Fibroblast of lung (primary cell): ENCODE measurements around the gene TRAPPC2L. TPM values are rescaled to one million over a fixed set of nuclear protein-coding genes. Genes with fewer than 3 reads are reported as not detected.

Experiments used
- DNase-seq, 2 donors: peaks; one replicate each; pipeline versions ENCODE4 v3.0.0 to v3.0.0-alpha.2; 2010; ENCODE audit warnings: low read depth in 2 of 2
- H2AFZ ChIP-seq: 2 replicates; pipeline ENCODE4 v1.5.1; 2012; ENCODE audit warnings: low read length, control low read depth, inconsistent platforms
- H3K27ac ChIP-seq: 2 replicates; pipeline ENCODE4 v1.5.1; 2011; ENCODE audit warnings: low read length, control low read depth; ENCODE audit not compliant: insufficient read depth
- H3K27me3 ChIP-seq: 2 replicates; pipeline ENCODE4 v1.5.1; 2011; ENCODE audit warnings: mild to moderate bottlenecking, low read length; ENCODE audit not compliant: control insufficient read depth, insufficient read depth
- H3K36me3 ChIP-seq: 2 replicates; pipeline ENCODE4 v1.5.1; 2011; ENCODE audit warnings: low read length; ENCODE audit not compliant: control insufficient read depth, insufficient read depth
- H3K4me1 ChIP-seq: 2 replicates; pipeline ENCODE4 v1.5.1; 2011; ENCODE audit warnings: low read length; ENCODE audit not compliant: control insufficient read depth, insufficient read depth; ENCODE audit errors: extremely low read depth
- H3K4me2 ChIP-seq: 2 replicates; pipeline ENCODE4 v1.5.1; 2011; ENCODE audit warnings: low read length, control low read depth; ENCODE audit not compliant: insufficient read depth; ENCODE audit errors: extremely low read depth
- H3K4me3 ChIP-seq, 4 experiments: fragments of 200-600 bp in 1 of 4; sonication (generic) in 1 of 4; replicated peaks in 1 of 4; 2 replicates each; pipeline ENCODE4 v1.5.1; 2011 to 2016; ENCODE audit warnings: low read length in 4 of 4, low read depth in 3 of 4, mild to moderate bottlenecking in 3 of 4, control low read depth in 2 of 4, inconsistent platforms in 1 of 4, mixed read lengths in 1 of 4; ENCODE audit not compliant: insufficient read depth in 1 of 4; ENCODE audit errors: control extremely low read depth in 1 of 4
- H3K79me2 ChIP-seq: 2 replicates; pipeline ENCODE4 v1.5.1; 2012; ENCODE audit warnings: mild to moderate bottlenecking, low read length, inconsistent platforms; ENCODE audit not compliant: control insufficient read depth, insufficient read depth
- H3K9ac ChIP-seq: 2 replicates; pipeline ENCODE4 v1.5.1; 2011; ENCODE audit warnings: mild to moderate bottlenecking, low read length, control low read depth; ENCODE audit not compliant: insufficient read depth
- H3K9me3 ChIP-seq: 2 replicates; pipeline ENCODE4 v1.5.1; 2012; ENCODE audit warnings: low read depth, low read length; ENCODE audit not compliant: control insufficient read depth, insufficient read depth
- H4K20me1 ChIP-seq: 2 replicates; pipeline ENCODE4 v1.5.1; 2011; ENCODE audit warnings: low read length; ENCODE audit not compliant: control insufficient read depth, insufficient read depth; ENCODE audit errors: extremely low read depth
- EZH2 ChIP-seq: IDR thresholded peaks from 2 replicates; pipeline ENCODE4 v1.5.1; 2012; ENCODE audit warnings: low read length, control low read depth, mild to moderate bottlenecking; ENCODE audit errors: missing control alignments
- polyA plus RNA-seq, 2 donors: library from polyadenylated mRNA; depleted of rRNA in 1 of 2; stranded (reverse) in 1 of 2; unstranded in 1 of 2; fragments of >200 nt; gene quantifications; 2 replicates each; pipeline ENCODE4 v1.2.1, GENCODE V29; 2011 to 2012; ENCODE audit warnings: missing spikeins in 1 of 2
- total RNA-seq: library from RNA; depleted of rRNA; stranded (reverse); fragments of >200 nt; gene quantifications from 2 replicates; pipeline ENCODE4 v1.2.1, GENCODE V29; 2014
- TF ChIP-seq, protein P1 (sequence below), 2 donors: IDR thresholded peaks in 1 of 2; conservative IDR thresholded peaks in 1 of 2; 1 replicate in 1 of 2; 2 replicates in 1 of 2; pipeline ENCODE4 v1.5.1; 2011 to 2012; ENCODE audit warnings: low read length in 2 of 2, control low read depth in 1 of 2, inconsistent platforms in 1 of 2, low read depth in 1 of 2, mild to moderate bottlenecking in 1 of 2

Gene TRAPPC2L
- total and polyA plus RNA-seq, 2 donors (not counting 1 experiment from before 2014, with no cell fraction given) = 47.7 to 63.7 TPM

DNA sequence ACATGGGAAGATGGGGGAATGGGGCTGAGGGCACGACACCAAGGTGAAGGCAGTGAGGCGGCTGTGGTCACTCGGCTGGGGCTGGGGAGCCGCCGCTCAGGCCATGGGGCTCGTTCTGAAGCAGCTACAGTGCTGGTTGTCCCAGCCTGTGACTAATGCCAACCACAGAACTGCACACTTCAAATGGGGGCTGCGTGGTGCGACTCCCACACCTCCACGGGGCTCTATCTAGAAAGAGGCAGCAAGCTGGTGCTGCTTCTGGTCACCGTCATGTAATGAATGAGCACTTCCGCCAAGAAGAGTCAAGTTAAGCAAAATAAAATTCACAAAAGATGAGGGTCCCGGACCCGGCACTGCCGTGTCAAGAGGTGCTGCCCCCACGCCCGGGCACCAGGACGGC is 20.1 kb upstream of the TRAPPC2L start:
- no peak for DNase-seq
- Histone ChIP-seq H3K4me2 (no peak overlapping the region), H2AFZ (no peak overlapping the region), H3K9ac (no peak overlapping the region), H3K4me1 (no peaks in the 10 kb centered on the region), H3K27ac (no peak overlapping the region), H3K36me3 (peaks cover 10% of the 10 kb centered on the region), H3K9me3 (no peaks in the 10 kb centered on the region), H3K4me3 (no peak overlapping the region), H3K27me3 (no peaks in the 10 kb centered on the region), H3K79me2 (no peaks in the 10 kb centered on the region), H4K20me1 (no peaks in the 10 kb centered on the region)
- no peak for TF ChIP-seq EZH2
- TF ChIP-seq, protein P1, sequence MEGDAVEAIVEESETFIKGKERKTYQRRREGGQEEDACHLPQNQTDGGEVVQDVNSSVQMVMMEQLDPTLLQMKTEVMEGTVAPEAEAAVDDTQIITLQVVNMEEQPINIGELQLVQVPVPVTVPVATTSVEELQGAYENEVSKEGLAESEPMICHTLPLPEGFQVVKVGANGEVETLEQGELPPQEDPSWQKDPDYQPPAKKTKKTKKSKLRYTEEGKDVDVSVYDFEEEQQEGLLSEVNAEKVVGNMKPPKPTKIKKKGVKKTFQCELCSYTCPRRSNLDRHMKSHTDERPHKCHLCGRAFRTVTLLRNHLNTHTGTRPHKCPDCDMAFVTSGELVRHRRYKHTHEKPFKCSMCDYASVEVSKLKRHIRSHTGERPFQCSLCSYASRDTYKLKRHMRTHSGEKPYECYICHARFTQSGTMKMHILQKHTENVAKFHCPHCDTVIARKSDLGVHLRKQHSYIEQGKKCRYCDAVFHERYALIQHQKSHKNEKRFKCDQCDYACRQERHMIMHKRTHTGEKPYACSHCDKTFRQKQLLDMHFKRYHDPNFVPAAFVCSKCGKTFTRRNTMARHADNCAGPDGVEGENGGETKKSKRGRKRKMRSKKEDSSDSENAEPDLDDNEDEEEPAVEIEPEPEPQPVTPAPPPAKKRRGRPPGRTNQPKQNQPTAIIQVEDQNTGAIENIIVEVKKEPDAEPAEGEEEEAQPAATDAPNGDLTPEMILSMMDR (conservative IDR thresholded peaks at IDR 0.05 in 1 of 2, IDR thresholded peaks at IDR 0.05 in 1 of 2; ENCODE audit: low read depth in 1 of 2, low read length in 2 of 2) = no peak

DNA sequence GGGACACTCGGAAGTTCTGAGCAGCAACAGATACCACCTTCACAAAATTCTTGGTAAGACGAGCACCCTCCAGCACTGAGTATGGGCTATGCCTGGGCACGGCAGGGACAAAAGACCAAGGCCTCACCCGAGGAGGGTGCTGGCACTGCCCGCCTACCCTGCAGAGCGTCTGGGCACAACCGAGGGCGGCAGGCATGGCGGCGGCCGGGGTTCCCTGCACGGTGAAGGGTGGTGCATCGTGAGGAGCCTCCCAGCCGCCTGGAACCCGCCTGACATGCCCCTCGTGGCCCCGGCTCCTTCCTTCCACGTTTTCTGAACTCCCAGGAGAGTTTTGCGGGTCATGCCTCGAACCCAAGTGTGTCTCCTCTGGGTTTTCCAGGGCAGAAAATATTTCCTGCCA is 19.1 kb upstream of the TRAPPC2L start:
- no peaks in the 10 kb centered on the region for H4K20me1 ChIP-seq
- no peak overlapping the region for H3K4me2 ChIP-seq
- no peak overlapping the region for H3K4me3 ChIP-seq
- H3K27ac ChIP-seq = no peak overlapping the region
- H3K79me2 ChIP-seq = no peaks in the 10 kb centered on the region
- no peak for TF ChIP-seq EZH2
- H3K36me3 ChIP-seq = peaks cover 10% of the 10 kb centered on the region
- DNase-seq = no peak
- no peak overlapping the region for H2AFZ ChIP-seq
- H3K9me3 ChIP-seq = no peaks in the 10 kb centered on the region
- H3K4me1 ChIP-seq = no peaks in the 10 kb centered on the region
- no peak overlapping the region for H3K9ac ChIP-seq
- no peaks in the 10 kb centered on the region for H3K27me3 ChIP-seq

DNA sequence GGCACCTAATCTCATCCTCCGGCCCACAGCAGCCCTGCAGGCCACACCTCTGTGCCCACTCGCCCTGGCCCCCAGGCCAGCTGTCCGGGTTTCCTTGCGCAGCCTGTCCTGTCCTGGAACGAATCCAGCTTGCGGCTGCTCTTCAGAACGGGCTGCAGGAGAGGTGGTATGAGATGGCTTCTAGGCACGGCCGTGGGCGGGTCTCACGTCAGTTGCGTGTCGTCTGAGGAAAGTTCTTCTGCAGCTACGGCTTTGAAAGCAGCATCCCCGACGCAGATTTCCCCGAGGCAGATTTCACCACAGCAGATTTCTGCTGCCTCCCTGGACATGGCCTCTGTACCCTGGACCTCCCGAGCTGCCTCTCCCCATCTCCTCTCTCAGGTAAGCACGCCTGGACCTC is 18.4 kb upstream of the TRAPPC2L start:
- TF ChIP-seq, protein P1 (conservative IDR thresholded peaks at IDR 0.05 in 1 of 2, IDR thresholded peaks at IDR 0.05 in 1 of 2; ENCODE audit: low read depth in 1 of 2, low read length in 2 of 2) = no peak
- no peak for TF ChIP-seq EZH2
- Histone ChIP-seq H4K20me1 (no peaks in the 10 kb centered on the region), H3K79me2 (no peaks in the 10 kb centered on the region), H3K4me3 (no peak overlapping the region), H3K9ac (no peak overlapping the region), H3K27me3 (no peaks in the 10 kb centered on the region), H3K27ac (no peak overlapping the region), H3K9me3 (no peaks in the 10 kb centered on the region), H3K4me2 (no peak overlapping the region), H3K4me1 (no peaks in the 10 kb centered on the region), H2AFZ (no peak overlapping the region), H3K36me3 (peaks cover 10% of the 10 kb centered on the region)
- DNase-seq = no peak
